B cell (primary cell): Measurements from ENCODE around the gene DHRS4. TPM values are rescaled to one million over a fixed set of nuclear protein-coding genes. Genes with fewer than 3 reads are reported as not detected.

ENCODE experiments used
- ATAC-seq: fragments of 200-7000 bp; cut with Tn5 transposase; one replicate; pipeline ENCODE4 v1.10.0; 2021; ENCODE audit warnings: low read depth, mild to moderate bottlenecking, moderate number of reproducible peaks, moderate library complexity
- CTCF ChIA-PET: fragments of 350-600 bp; sonication (Branson Sonifier 250); formaldehyde crosslinking; loops from one replicate; lab custom pipeline; 2021; ENCODE audit warnings: antibody characterized with exemption, inconsistent platforms; lab: Charles Lee
- POLR2A ChIA-PET: fragments of 350-600 bp; sonication (Branson Sonifier 250); formaldehyde crosslinking; loops from one replicate; lab custom pipeline; 2021; ENCODE audit warnings: antibody characterized with exemption; lab: Charles Lee
- DNase-seq: peaks from one replicate; pipeline ENCODE4 v3.0.0; 2013
- H2AFZ ChIP-seq: 2 replicates; pipeline ENCODE4 v1.6.1; 2012; ENCODE audit warnings: mild to moderate bottlenecking, low read depth, low read length; ENCODE audit not compliant: insufficient read depth, poor library complexity, severe bottlenecking
- H3K27ac ChIP-seq, 2 donors: 1 replicate in 1 of 2; 2 replicates in 1 of 2; pipeline ENCODE4 v1.5.1; 2012 to 2013; ENCODE audit warnings: low read length in 2 of 2, mild to moderate bottlenecking in 2 of 2, moderate library complexity in 1 of 2
- H3K27me3 ChIP-seq, 4 experiments: fragments of 200-600 bp in 1 of 4; sonication (generic) in 1 of 4; replicated peaks in 1 of 4; 1 replicate in 2 of 4; 2 replicates in 2 of 4; pipeline versions ENCODE4 v1.6.1 to v1.7.0; 2013 to 2016; ENCODE audit warnings: low read length in 3 of 4, mild to moderate bottlenecking in 2 of 4, mixed read lengths in 1 of 4, moderate library complexity in 1 of 4; ENCODE audit not compliant: insufficient read depth in 4 of 4, control insufficient read depth in 3 of 4; ENCODE audit errors: control extremely low read depth in 1 of 4
- H3K36me3 ChIP-seq, 2 experiments: replicated peaks in 1 of 2; 1 replicate in 1 of 2; 2 replicates in 1 of 2; pipeline versions ENCODE4 v1.6.1 to v1.7.1; 2013; ENCODE audit warnings: low read length in 1 of 2; ENCODE audit not compliant: insufficient read depth in 2 of 2, control insufficient read depth in 1 of 2; ENCODE audit errors: control extremely low read depth in 1 of 2, extremely low read depth in 1 of 2
- H3K4me1 ChIP-seq, 2 donors: fragments of 200-600 bp in 1 of 2; sonication (generic) in 1 of 2; 1 replicate in 1 of 2; 2 replicates in 1 of 2; pipeline versions ENCODE4 v1.5.1 to v1.6.1; 2013 to 2017; ENCODE audit warnings: low read length in 2 of 2; ENCODE audit not compliant: control insufficient read depth in 2 of 2, insufficient read depth in 2 of 2
- H3K4me2 ChIP-seq: replicated peaks from 2 replicates; pipeline ENCODE3; 2012; ENCODE audit warnings: mild to moderate bottlenecking, low read depth, low read length; ENCODE audit not compliant: poor library complexity, severe bottlenecking
- H3K4me3 ChIP-seq, 5 experiments: fragments of 200-600 bp in 1 of 5; sonication (generic) in 1 of 5; 1 replicate in 3 of 5; 2 replicates in 2 of 5; pipeline versions ENCODE4 v1.5.1 to v1.7.0; 2011 to 2016; ENCODE audit warnings: low read length in 4 of 5, mild to moderate bottlenecking in 4 of 5, low read depth in 2 of 5, control low read depth in 1 of 5, moderate library complexity in 1 of 5; ENCODE audit not compliant: insufficient read depth in 1 of 5; ENCODE audit errors: control extremely low read depth in 1 of 5, extremely low read depth in 1 of 5
- H3K79me2 ChIP-seq: fragments of 200-600 bp; sonication (generic); one replicate; pipeline ENCODE4 v1.6.0; 2016; ENCODE audit warnings: low read length; ENCODE audit not compliant: control insufficient read depth, insufficient read depth
- H3K9ac ChIP-seq: fragments of 200-600 bp; sonication (generic); 2 replicates; pipeline ENCODE4 v1.6.1; 2017; ENCODE audit warnings: mild to moderate bottlenecking, low read length, moderate library complexity
- H3K9me3 ChIP-seq, 3 donors: one replicate each; pipeline versions ENCODE4 v1.6.1 to v1.7.1; 2013; ENCODE audit warnings: low read length in 2 of 3; ENCODE audit not compliant: control insufficient read depth in 2 of 3, insufficient read depth in 1 of 3; ENCODE audit errors: control extremely low read depth in 1 of 3
- H4K20me1 ChIP-seq: 2 replicates; pipeline ENCODE4 v1.6.0; 2012; ENCODE audit warnings: mild to moderate bottlenecking, low read length; ENCODE audit not compliant: insufficient read depth, control insufficient read depth, poor library complexity, severe bottlenecking
- H3K27ac Mint-ChIP-seq: one replicate; pipeline ENCODE4 v1.8.0; 2021; ENCODE audit warnings: mixed read lengths
- H3K27me3 Mint-ChIP-seq: one replicate; pipeline ENCODE4 v1.8.0; 2021; ENCODE audit warnings: mixed read lengths
- H3K4me1 Mint-ChIP-seq: one replicate; pipeline ENCODE4 v1.8.0; 2021; ENCODE audit warnings: mixed read lengths
- H3K4me3 Mint-ChIP-seq: one replicate; pipeline ENCODE4 v1.8.0; 2021; ENCODE audit warnings: mixed read lengths
- H3K9me3 Mint-ChIP-seq: one replicate; pipeline ENCODE4 v1.8.0; 2022; ENCODE audit warnings: mixed read lengths; ENCODE audit not compliant: insufficient read depth
- EZH2 ChIP-seq: IDR thresholded peaks from 2 replicates; pipeline ENCODE4 v1.6.1; 2012; ENCODE audit warnings: borderline replicate concordance, low read depth, mild to moderate bottlenecking, moderate library complexity, low read length; ENCODE audit not compliant: insufficient read depth, poor library complexity, severe bottlenecking
- WGBS: methylation state at CpG from one replicate; pipeline ENCODE4 v1.1.5; 2013; ENCODE audit warnings: missing lambda C conversion rate; ENCODE audit not compliant: insufficient coverage; 5-methylcytosine and 5-hydroxymethylcytosine counted together
- intact Hi-C: fragments of 100-400 bp; cut with micrococcal nuclease; formaldehyde crosslinking; loops from one replicate; pipeline ENCODE4 v1.10.0; 2022
- polyA plus RNA-seq: library from polyadenylated mRNA; depleted of rRNA; stranded (reverse); fragments of >200 nt; gene quantifications from 2 replicates; pipeline ENCODE4 v1.2.3, GENCODE V29; 2012
- total RNA-seq, 2 donors: library from RNA; stranded (reverse); fragments of 120-200 nt in 1 of 2; gene quantifications; 1 replicate in 1 of 2; 2 replicates in 1 of 2; pipeline versions ENCODE4 v1.2.3 to v1.2.4, GENCODE V29; 2013 to 2022
- TF ChIP-seq, protein P1 (sequence below): fragments of 200-600 bp; IDR thresholded peaks from one replicate; pipeline ENCODE4 v1.8.0; 2022; ENCODE audit warnings: antibody characterized with exemption, mild to moderate bottlenecking

The DHRS4 gene
- total and polyA plus RNA-seq, 2 donors (not counting 1 experiment from before 2014, with no cell fraction given) = 15.6 to 16.2 TPM

DNA sequence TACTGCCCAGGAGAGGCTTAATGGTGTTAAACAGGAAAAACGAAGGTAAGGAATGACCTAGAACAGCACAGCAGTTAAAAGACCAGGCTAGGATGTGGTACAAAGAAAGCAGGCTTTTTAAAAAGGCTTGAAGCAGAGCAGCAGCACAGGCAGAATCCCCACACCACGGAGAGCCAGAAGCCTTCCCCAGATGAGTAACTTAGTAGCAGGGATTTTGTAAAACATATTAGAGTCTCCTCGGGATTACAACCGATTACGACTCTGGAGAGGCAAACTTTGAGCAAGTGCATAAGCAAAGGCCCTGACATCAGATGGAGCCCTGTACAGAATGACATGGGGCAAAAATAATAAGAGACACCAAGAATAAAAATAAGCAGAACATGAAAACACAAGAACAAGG, 37.1 kb upstream of the DHRS4 start:
- no peak for ATAC-seq
- H3K4me3 Mint-ChIP-seq = no peak overlapping the region
- no peaks in the 10 kb centered on the region for H3K4me1 Mint-ChIP-seq

DNA sequence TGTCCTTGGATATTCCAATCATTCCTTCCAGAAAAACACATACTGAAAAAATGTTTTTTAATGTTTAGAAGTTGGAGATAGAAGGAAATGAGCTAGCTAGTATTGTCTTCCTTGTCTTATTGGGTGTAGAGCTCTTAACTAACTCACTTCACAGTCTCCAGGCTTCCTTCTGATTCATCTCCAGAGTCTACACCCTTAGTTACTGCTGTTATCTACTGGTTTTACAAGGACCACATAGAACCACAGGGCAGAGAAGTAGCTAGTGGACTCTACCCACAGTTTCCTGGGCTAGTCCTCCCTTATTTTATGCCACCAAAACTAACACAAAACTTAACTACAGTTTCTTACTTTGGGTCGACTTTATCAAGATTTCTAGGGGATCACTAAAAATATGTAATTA, 31.0 kb upstream of the DHRS4 start:
- peaks cover 1 to 10% (median 4%) of the 10 kb centered on the region in 3 donors for H3K9me3 ChIP-seq
- ChIA-PET CTCF (interaction anchor here (1.9 kb wide), 1 partner anchor 10 kb away, joined by 6 read pairs; no protein-coding TSS in a partner anchor), POLR2A (no interaction called here)
- WGBS = no CpG with 5 or more reads among the region's 1 CpG
- no peak for TF ChIP-seq EZH2
- TF ChIP-seq, protein P1, sequence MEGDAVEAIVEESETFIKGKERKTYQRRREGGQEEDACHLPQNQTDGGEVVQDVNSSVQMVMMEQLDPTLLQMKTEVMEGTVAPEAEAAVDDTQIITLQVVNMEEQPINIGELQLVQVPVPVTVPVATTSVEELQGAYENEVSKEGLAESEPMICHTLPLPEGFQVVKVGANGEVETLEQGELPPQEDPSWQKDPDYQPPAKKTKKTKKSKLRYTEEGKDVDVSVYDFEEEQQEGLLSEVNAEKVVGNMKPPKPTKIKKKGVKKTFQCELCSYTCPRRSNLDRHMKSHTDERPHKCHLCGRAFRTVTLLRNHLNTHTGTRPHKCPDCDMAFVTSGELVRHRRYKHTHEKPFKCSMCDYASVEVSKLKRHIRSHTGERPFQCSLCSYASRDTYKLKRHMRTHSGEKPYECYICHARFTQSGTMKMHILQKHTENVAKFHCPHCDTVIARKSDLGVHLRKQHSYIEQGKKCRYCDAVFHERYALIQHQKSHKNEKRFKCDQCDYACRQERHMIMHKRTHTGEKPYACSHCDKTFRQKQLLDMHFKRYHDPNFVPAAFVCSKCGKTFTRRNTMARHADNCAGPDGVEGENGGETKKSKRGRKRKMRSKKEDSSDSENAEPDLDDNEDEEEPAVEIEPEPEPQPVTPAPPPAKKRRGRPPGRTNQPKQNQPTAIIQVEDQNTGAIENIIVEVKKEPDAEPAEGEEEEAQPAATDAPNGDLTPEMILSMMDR = no peak
- H3K36me3 ChIP-seq = no peaks in the 10 kb centered on the region
- intact Hi-C loops = no loop called here
- Mint-ChIP-seq H3K4me1 (no peaks in the 10 kb centered on the region), H3K4me3 (no peak overlapping the region), H3K27me3 (no peaks in the 10 kb centered on the region), H3K27ac (no peak overlapping the region), H3K9me3 (no peaks in the 10 kb centered on the region)
- H3K4me3 ChIP-seq = no peak overlapping the region
- H2AFZ ChIP-seq = no peak overlapping the region
- no peak overlapping the region for H3K4me2 ChIP-seq
- no peaks in the 10 kb centered on the region for H4K20me1 ChIP-seq
- H3K9ac ChIP-seq = no peak overlapping the region
- no peak for DNase-seq
- H3K4me1 ChIP-seq = no peaks in the 10 kb centered on the region
- no peak overlapping the region for H3K27ac ChIP-seq
- no peak for ATAC-seq
- H3K27me3 ChIP-seq = no peaks in the 10 kb centered on the region
- H3K79me2 ChIP-seq = no peaks in the 10 kb centered on the region

More for the DNA sequence above, 37.1 kb upstream of the DHRS4 start:
- Histone ChIP-seq H3K36me3 (no peaks in the 10 kb centered on the region), H4K20me1 (no peaks in the 10 kb centered on the region), H3K4me3 (no peak overlapping the region), H3K27me3 (no peaks in the 10 kb centered on the region), H3K4me1 (no peaks in the 10 kb centered on the region), H3K79me2 (no peaks in the 10 kb centered on the region), H3K27ac (no peak overlapping the region), H2AFZ (no peak overlapping the region), H3K4me2 (no peak overlapping the region), H3K9ac (no peak overlapping the region), H3K9me3 (peaks cover 3 to 13% (median 7%) of the 10 kb centered on the region in 3 donors)
- Mint-ChIP-seq H3K27me3 (peaks cover 17% of the 10 kb centered on the region), H3K9me3 (peaks cover 4% of the 10 kb centered on the region), H3K27ac (no peak overlapping the region)
- intact Hi-C loops = no loop called here
- ChIA-PET CTCF (no interaction called here), POLR2A (no interaction called here)
- TF ChIP-seq EZH2 = no peak
- TF ChIP-seq, protein P1 = no peak
- no peak for DNase-seq
- WGBS = 93% methylated on average over 3 of the region's 5 CpGs
